WTC11 (cell line): ENCODE measurements around the gene VANGL1. TPM values are rescaled to one million over a fixed set of nuclear protein-coding genes. Genes with fewer than 3 reads are reported as not detected.
A peak's percentile ranks its signal among the peaks of the same experiment; 100 is the strongest.

Experiments
- ATAC-seq: fragments of 200-7000 bp; cut with Tn5 transposase; 2 replicates; pipeline ENCODE4 v1.10.0; 2021; ENCODE audit warnings: mild to moderate bottlenecking, moderate library complexity
- CTCF ChIA-PET: fragments of 300-600 bp; sonication (Branson Sonifier 250); formaldehyde crosslinking; loops from one replicate; lab custom pipeline; 2021; ENCODE audit warnings: antibody characterized with exemption; lab: Charles Lee
- POLR2A ChIA-PET: fragments of 350-600 bp; sonication (Branson Sonifier 250); formaldehyde crosslinking; loops from one replicate; lab custom pipeline; 2021; ENCODE audit warnings: antibody characterized with exemption; lab: Charles Lee
- DNase-seq: peaks from one replicate; pipeline ENCODE4 v3.0.0; 2021; ENCODE audit warnings: low spot score
- H3K27ac Mint-ChIP-seq: 2 replicates; pipeline ENCODE4 v1.8.0; 2021; ENCODE audit warnings: mixed read lengths
- H3K27me3 Mint-ChIP-seq: 2 replicates; pipeline ENCODE4 v1.8.0; 2021; ENCODE audit warnings: low read depth, mild to moderate bottlenecking, moderate library complexity, mixed read lengths
- H3K36me3 Mint-ChIP-seq: 2 replicates; pipeline ENCODE4 v1.8.0; 2021; ENCODE audit warnings: mixed read lengths
- H3K4me1 Mint-ChIP-seq: 2 replicates; pipeline ENCODE4 v1.8.0; 2022; ENCODE audit warnings: mixed read lengths
- H3K4me3 Mint-ChIP-seq: 2 replicates; pipeline ENCODE4 v1.8.0; 2021; ENCODE audit warnings: mild to moderate bottlenecking, moderate library complexity, mixed read lengths
- H3K9me3 Mint-ChIP-seq: 2 replicates; pipeline ENCODE4 v1.8.0; 2021; ENCODE audit warnings: mixed read lengths
- AR ChIP-seq: fragments of 250-450 bp; sonication (Bioruptor Pico); IDR thresholded peaks from 2 replicates; pipeline ENCODE4 v1.9.0; 2021; ENCODE audit warnings: mild to moderate bottlenecking
- ATF6 ChIP-seq: sonication (generic); formaldehyde crosslinking; IDR thresholded peaks from 2 replicates; pipeline ENCODE4 v1.8.1; 2023; ENCODE audit warnings: mild to moderate bottlenecking, missing genetic modification reagents
- CBFB ChIP-seq: sonication (generic); formaldehyde crosslinking; IDR thresholded peaks from 2 replicates; pipeline ENCODE4 v1.8.1; 2022; ENCODE audit warnings: mild to moderate bottlenecking, low read depth, missing genetic modification reagents
- CREM ChIP-seq: sonication (generic); formaldehyde crosslinking; IDR thresholded peaks from 2 replicates; pipeline ENCODE4 v1.8.1; 2022; ENCODE audit warnings: mild to moderate bottlenecking, missing genetic modification reagents, moderate library complexity
- CTCF ChIP-seq: fragments of 200-600 bp; IDR thresholded peaks from 2 replicates; pipeline ENCODE4 v1.8.0; 2022; ENCODE audit warnings: antibody characterized with exemption
- E2F1 ChIP-seq: sonication (generic); formaldehyde crosslinking; IDR thresholded peaks from 2 replicates; pipeline ENCODE4 v1.8.0; 2022; ENCODE audit warnings: mild to moderate bottlenecking, missing genetic modification reagents
- E2F4 ChIP-seq: sonication (generic); formaldehyde crosslinking; IDR thresholded peaks from 2 replicates; pipeline ENCODE4 v1.8.1; 2022; ENCODE audit warnings: low read depth, mild to moderate bottlenecking, moderate library complexity, missing genetic modification reagents, borderline replicate concordance
- EMX1 ChIP-seq: fragments of 250-450 bp; sonication (Bioruptor Pico); IDR thresholded peaks from 2 replicates; pipeline ENCODE4 v1.8.0; 2021; ENCODE audit warnings: mild to moderate bottlenecking
- FOXK1 ChIP-seq: sonication (generic); formaldehyde crosslinking; IDR thresholded peaks from 2 replicates; pipeline ENCODE4 v1.8.0; 2022; ENCODE audit warnings: mild to moderate bottlenecking, moderate library complexity, missing genetic modification reagents
- FOXP1 ChIP-seq: sonication (generic); formaldehyde crosslinking; IDR thresholded peaks from 2 replicates; pipeline ENCODE4 v1.8.0; 2022; ENCODE audit warnings: missing genetic modification reagents, mild to moderate bottlenecking, moderate library complexity, borderline replicate concordance
- OVOL2 ChIP-seq: fragments of 250-450 bp; sonication (Bioruptor Pico); IDR thresholded peaks from 2 replicates; pipeline ENCODE4 v1.9.0; 2021; ENCODE audit warnings: mild to moderate bottlenecking, borderline replicate concordance
- SMAD3 ChIP-seq: sonication (generic); formaldehyde crosslinking; IDR thresholded peaks from 2 replicates; pipeline ENCODE4 v1.8.0; 2022; ENCODE audit warnings: missing genetic modification reagents, mild to moderate bottlenecking, borderline replicate concordance
- STAT6 ChIP-seq: sonication (generic); formaldehyde crosslinking; conservative IDR thresholded peaks from 2 replicates; pipeline ENCODE4 v1.8.1; 2023; ENCODE audit warnings: mild to moderate bottlenecking, low read depth, missing genetic modification reagents, moderate library complexity
- ZNF232 ChIP-seq: sonication (generic); formaldehyde crosslinking; IDR thresholded peaks from 2 replicates; pipeline ENCODE4 v1.8.0; 2022; ENCODE audit warnings: mild to moderate bottlenecking, missing genetic modification reagents
- ZNF263 ChIP-seq: sonication (generic); formaldehyde crosslinking; IDR thresholded peaks from 2 replicates; pipeline ENCODE4 v1.8.1; 2022; ENCODE audit warnings: low read depth, mild to moderate bottlenecking, moderate library complexity, missing genetic modification reagents
- ZNF423 ChIP-seq: fragments of 250-450 bp; sonication (Bioruptor Pico); IDR thresholded peaks from 2 replicates; pipeline ENCODE4 v2.1.2; 2022; ENCODE audit warnings: mild to moderate bottlenecking, moderate library complexity
- total RNA-seq: library from RNA; stranded (reverse); gene quantifications from 3 replicates; pipeline ENCODE4 v1.2.3, GENCODE V29; 2021

The VANGL1 gene
- total RNA-seq, 1 experiment from 2014 or later: 15.8 TPM

- ATAC-seq: peak; percentile 88
- H3K27me3 Mint-ChIP-seq: no peaks in the 10 kb centered on the region
- no peak for DNase-seq
- H3K9me3 Mint-ChIP-seq: no peaks in the 10 kb centered on the region
- H3K27ac Mint-ChIP-seq: no peak overlapping the region
- H3K36me3 Mint-ChIP-seq: no peaks in the 10 kb centered on the region
- no peak overlapping the region for H3K4me3 Mint-ChIP-seq
- no peaks in the 10 kb centered on the region; the same call in 1 of the 2 replicates for H3K4me1 Mint-ChIP-seq
- TF ChIP-seq ZNF263 (CRISPR knock-in tag) (no peak), CTCF (peak; percentile 75)
- ChIA-PET POLR2A (interaction anchor here (0.6 kb wide), 1 partner anchor 18 kb away, joined by 3 read pairs; no protein-coding TSS in a partner anchor), CTCF (interaction anchor here (0.6 to 4.2 kb wide), 85 partner anchors 8 to 1694 kb away, joined by 3 to 92 read pairs (median 4); partner anchors contain the start of genes CASQ2, NGF and VANGL1)
Measured at GRCh38 chr1:115706587-115707425, 65.0 kb downstream of the VANGL1 start.

GRCh38 chr1:115710859-115711624 is 69.3 kb downstream of the VANGL1 start:
- H3K36me3 Mint-ChIP-seq: no peaks in the 10 kb centered on the region
- no peaks in the 10 kb centered on the region for H3K27me3 Mint-ChIP-seq
- H3K27ac Mint-ChIP-seq: no peak overlapping the region
- DNase-seq: no peak
- POLR2A ChIA-PET: no interaction called here
- TF ChIP-seq EMX1 (CRISPR knock-in tag) (no peak), AR (CRISPR knock-in tag) (no peak), E2F4 (no peak), SMAD3 (CRISPR knock-in tag) (no peak), OVOL2 (CRISPR knock-in tag) (no peak), FOXP1 (CRISPR knock-in tag) (no peak), CBFB (no peak), ZNF232 (CRISPR knock-in tag) (no peak)
- H3K9me3 Mint-ChIP-seq: no peaks in the 10 kb centered on the region
- H3K4me3 Mint-ChIP-seq: no peak overlapping the region
- CTCF ChIA-PET: interaction anchor here (1.4 kb wide), 1 partner anchor 103 kb away, joined by 8 read pairs; no protein-coding TSS in a partner anchor
- ATAC-seq: no peak
- peaks cover 15% of the 10 kb centered on the region for H3K4me1 Mint-ChIP-seq

GRCh38 chr1:115712911-115713609 is 71.3 kb downstream of the VANGL1 start:
- H3K9me3 Mint-ChIP-seq: no peaks in the 10 kb centered on the region
- POLR2A ChIA-PET: interaction anchor here (0.9 kb wide), 1 partner anchor 27 kb away, joined by 6 read pairs; no protein-coding TSS in a partner anchor
- H3K4me1 Mint-ChIP-seq: peaks cover 20% of the 10 kb centered on the region
- CTCF ChIA-PET: interaction anchor here (1.0 to 7.4 kb wide), 7 partner anchors 8 to 308 kb away, joined by 3 to 88 read pairs (median 7); no protein-coding TSS in a partner anchor
- no peak for DNase-seq
- TF ChIP-seq ATF6 (CRISPR knock-in tag) (no peak), E2F1 (CRISPR knock-in tag) (no peak), CREM (CRISPR knock-in tag) (no peak), STAT6 (CRISPR knock-in tag) (no peak), ZNF423 (no peak), FOXK1 (CRISPR knock-in tag) (no peak)
- no peaks in the 10 kb centered on the region for H3K36me3 Mint-ChIP-seq
- no peak overlapping the region for H3K27ac Mint-ChIP-seq
- ATAC-seq: peak; percentile 60
- peaks cover 3% of the 10 kb centered on the region; the same call in 1 of the 2 replicates for H3K27me3 Mint-ChIP-seq
- H3K4me3 Mint-ChIP-seq: no peak overlapping the region
